Activated CD8-positive, alpha-beta memory T cell treated with anti-CD3 and anti-CD28 coated beads, Interleukin-2, amount 50 U/mL, for 24 hours (primary cell): ENCODE measurements around the gene VGLL2.

ENCODE experiments used
- DNase-seq: peaks from one replicate; pipeline ENCODE4 v3.0.0-alpha.2; 2020; ENCODE audit errors: extremely low read depth

Gene VGLL2

GRCh38 chr6:117269638-117270054, 4.3 kb downstream of the VGLL2 start:
- no peak for DNase-seq

DNA sequence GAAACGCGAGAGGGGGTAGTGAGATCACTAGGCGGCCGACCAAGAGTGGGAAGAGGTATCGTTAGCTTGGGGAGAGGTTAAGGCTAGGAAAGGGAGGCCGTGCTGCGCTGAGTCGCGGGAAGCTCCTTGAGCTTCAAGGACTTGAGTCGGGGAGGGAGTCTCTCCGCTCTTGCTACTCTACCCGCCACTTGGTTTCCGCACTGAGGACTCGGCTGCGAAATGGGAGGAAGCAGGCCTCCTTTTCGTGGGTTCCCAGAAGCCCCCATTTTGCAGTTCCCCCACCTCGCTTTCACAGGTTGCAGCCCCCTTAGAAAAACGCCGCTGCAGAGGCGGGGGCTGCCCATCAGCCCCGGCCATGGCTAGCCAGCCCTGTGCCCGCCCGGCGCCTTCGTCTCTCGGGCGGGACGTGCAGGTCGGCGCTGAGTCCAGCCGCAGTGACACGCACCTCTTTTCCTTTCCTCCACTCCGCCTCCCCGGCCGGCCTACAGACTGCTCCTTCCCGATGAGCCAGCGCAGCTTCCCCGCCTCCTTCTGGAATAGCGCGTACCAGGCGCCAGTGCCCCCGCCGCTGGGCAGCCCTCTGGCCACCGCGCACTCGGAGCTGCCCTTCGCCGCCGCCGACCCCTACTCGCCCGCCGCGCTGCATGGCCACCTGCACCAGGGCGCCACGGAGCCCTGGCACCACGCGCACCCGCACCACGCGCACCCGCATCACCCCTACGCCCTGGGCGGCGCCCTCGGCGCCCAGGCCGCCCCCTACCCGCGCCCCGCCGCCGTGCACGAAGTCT, 4.9 kb downstream of the VGLL2 start:
- DNase-seq: no peak

DNA sequence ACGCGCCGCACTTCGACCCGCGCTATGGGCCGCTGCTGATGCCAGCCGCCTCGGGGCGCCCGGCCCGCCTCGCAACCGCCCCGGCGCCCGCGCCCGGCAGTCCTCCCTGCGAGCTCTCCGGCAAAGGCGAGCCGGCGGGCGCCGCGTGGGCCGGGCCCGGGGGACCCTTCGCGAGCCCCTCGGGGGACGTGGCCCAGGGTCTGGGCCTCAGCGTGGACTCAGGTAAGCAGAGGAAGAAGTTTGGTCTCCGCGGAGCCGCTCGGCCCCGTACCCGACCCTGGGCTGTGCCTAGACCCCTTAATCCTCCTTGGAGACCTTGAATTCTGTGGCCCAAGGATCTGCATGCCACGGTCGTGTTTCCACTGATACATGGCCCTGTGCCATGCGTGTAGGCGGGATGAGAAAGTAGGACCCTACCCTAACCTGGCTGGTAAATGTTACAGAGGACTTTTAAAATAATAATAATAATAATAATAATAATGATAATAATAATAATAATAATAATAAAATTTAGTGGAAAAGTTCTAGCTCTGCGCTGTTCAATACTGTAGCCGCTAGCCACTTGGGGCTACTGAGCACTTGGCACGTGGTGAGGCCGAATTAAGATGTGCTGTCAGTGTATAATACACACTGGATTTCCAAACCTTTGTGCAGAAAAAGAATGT, 5.6 kb downstream of the VGLL2 start:
- DNase-seq: no peak

DNA sequence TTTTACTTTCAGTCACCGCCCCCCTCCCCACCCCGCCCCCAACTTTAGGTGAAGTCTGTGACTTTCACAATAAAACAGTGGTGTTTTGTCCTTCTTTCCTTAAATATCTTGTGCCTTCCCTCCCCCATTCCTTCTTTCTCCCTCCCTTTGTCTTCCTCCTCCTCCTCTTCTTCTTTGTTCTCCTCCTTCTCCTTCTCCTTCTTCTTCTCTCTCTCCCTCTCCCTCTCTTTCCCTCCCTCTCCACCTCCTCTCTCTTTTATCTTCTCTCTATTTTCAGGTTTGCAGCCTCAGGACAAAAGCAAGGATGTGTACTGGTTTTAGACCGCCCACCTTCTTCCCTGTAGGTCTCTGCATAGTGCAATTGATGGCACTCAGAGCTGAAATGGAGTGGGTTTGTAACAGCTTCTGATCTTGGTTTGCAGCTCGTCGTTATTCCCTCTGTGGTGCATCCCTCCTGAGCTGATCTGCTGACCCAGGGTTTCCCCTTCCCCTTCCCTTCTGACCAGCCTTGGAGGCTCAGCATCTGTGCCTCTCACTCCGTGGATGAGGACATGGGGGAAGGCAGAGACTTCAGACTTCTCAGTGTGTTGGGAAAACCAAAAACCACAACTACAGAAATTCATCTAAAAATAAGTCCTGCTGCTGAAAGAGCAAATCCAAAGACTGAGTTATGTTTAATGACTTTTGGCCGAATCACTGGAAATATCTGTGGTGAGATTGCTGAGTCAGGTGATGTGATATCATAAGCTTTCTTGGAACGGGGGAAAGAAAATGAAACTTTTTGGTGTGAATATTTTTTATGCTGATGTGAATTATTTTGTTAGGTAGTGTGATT, 6.9 kb downstream of the VGLL2 start:
- no peak for DNase-seq

- no peak for DNase-seq
These were observed 7.5 kb downstream of the VGLL2 start for GRCh38 chr6:117272891-117273290.

DNA sequence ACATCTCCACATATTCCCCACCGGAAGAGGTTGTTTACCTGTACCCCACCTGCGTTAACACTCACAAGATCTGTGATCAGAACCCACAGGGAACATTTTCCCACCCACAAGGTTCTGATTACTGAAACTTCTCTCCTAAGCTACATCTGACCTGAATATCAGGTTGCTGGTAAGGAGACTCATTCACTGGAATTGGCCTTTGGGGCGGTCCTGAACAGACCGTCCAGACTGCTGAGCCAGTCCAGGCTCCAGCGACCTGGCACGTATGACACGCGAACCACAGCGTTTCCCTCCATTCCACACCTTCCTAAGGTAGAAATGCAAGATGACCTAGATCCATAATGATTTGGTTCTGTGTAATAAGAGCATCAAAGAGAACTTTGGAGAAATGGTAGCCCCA, 9.8 kb downstream of the VGLL2 start:
- DNase-seq: no peak

DNA sequence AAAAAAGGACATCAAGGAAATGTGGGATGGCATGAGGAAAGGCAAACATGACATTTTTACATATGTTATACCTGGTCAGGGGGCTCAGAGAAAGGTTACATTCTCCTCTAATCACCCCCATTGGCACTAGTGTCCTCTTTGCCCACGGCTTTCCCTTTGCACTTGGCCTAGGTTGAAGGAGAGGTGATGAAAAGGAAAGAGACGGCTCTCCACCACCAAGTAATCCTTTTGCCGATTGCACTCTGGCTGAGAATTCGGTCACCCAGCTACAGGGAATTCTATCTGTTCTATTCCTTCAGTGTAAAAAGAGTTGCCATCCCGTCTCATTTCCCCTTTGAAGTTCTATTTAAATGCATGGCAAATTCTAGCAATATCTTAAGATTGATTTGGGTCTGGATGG, 10.4 kb downstream of the VGLL2 start:
- DNase-seq: no peak

DNA sequence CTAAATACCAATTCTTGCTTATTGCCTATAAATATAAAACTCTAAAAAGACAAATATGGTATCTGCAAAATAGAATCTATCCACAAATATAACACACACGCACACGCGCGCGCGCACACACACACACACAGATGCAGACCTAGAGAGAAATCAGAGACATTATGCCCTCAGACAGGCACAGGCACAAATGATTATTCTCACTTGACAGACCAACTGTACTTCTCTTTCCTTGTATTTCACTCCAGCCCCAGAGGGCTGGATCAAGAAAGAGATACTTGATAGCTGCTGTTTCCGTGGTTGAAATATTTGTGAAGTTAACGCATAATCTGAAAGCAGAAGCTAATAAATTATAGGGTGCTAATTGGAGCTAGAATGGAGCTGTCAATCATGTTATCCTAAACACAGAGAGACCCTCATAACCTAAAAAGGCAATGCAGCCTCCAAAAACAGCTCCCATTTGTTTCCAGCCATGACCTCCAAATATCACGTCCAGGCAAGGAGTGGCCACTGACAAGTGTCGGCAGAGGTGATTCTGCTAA, 11.5 kb downstream of the VGLL2 start:
- no peak for DNase-seq

- DNase-seq: no peak
These were observed 15.6 kb downstream of the VGLL2 start for GRCh38 chr6:117280922-117281321.

DNA sequence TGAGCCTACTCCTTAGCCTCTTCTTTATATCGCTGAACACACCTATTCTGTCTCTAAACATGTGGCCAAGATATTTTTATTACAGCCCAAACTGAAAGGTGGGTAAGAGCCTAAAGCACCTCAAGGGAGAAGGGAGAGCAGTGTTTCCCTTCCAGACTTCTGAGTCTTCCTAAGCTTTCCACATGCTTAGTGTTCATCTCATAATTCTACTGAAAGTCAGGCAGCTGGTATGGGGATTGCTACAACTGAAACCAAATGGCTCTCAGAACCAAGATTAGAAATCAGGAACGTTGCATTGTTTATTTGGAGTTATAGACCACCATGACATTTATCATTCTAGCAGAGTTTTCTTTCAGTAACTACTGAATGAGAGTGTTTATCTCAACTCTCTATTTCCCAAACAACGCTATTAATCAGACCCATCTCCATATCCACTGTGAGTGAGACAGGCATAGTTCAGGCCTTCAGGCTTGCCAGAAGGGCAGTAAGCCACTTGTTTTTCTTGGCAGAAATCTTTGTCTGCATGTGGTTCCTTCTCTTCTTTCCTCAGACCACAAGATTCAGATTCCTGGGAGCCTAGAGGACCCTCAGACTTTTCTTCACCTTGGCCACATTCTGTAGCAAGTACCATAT, 22.8 kb downstream of the VGLL2 start:
- no peak for DNase-seq

- DNase-seq: no peak
These were observed 25.0 kb downstream of the VGLL2 start for GRCh38 chr6:117290173-117290846.

- DNase-seq: no peak
These were observed 33.6 kb downstream of the VGLL2 start for GRCh38 chr6:117298941-117299340.

- no peak for DNase-seq
These were observed 38.0 kb downstream of the VGLL2 start for GRCh38 chr6:117303323-117303722.

DNA sequence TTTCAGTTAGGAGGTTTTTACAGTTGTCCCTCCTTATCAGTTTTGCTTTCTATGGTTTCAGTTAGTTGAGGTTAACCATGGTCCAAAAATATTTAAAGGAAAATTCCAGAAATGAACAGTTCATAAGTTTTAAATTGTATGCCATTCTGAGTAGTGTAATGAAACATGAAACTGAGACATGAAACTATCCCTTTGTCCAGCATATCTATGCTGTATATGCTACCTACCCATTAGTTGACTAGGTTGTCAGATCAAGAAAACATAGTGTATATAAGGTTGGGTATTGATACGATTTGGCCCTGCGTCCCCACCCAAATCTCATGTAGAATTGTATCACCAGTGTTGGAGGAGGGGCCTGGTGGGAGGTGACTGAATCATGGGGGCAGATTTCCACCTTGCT, 39.1 kb downstream of the VGLL2 start:
- no peak for DNase-seq

DNA sequence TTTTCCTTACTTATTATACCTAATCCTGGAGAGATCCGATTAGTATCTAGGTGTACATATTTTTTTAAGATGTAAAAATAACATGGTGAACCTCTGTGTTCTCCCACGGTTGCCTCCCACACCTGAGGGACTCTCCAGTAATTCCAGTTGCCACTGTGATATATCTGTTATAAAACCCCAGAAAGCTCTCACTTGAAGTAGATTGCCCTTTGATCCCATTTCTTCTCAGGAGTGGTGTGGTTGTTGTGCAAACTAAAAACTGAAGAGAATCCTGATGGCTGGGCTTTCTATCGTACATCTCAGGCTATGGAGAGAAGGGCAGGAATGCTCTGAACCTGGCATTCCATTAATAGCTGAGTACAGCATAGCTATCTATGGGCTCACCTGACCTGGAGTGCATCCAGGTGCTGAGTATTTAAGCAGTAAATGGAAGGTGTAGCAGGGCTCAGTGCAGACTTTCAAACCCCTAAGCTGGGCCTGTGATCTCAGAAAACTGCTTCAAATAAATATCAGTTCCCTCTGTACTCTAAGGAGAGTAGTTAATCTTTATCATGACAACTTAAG, 41.0 kb downstream of the VGLL2 start:
- DNase-seq: no peak

- no peak for DNase-seq
These were observed 42.3 kb downstream of the VGLL2 start for GRCh38 chr6:117307655-117308054.

GRCh38 chr6:117309069-117309468, 43.7 kb downstream of the VGLL2 start:
- DNase-seq: no peak

DNA sequence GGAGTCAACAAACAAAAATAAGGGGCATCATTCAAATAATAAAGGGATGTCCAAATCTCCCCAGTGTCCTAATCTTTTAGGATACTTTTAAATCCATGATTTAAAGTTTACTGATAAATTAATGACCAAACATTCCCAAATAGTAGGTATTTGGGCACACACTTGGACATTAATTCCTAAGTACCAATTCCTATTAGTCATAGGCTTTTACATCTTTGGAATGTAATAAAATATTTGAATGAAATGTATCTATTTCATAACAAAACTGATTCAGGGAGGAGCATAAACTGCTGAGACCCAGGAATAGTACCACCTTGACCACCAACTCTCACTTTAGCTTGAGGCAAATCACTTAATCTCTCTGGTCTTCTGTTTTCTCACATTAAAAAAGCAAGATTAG, 44.3 kb downstream of the VGLL2 start:
- no peak for DNase-seq

DNA sequence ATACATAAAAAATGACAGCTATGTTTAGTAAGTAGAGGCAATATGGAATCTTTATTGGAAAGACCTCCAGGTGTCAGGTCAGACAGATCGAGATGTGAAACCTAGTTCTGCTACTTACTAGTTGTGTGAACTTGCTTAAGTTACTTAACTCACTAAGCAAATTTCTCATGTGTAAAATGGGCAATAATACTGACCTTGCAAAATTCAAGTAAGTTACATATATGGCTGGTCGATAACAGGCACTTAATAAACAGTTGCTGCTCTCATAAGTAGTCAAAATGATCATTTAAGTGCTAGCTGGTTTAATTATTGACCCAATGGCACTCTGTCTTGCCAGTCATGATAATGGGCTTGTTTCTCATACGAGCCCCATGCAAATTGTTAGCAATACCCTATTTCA, 46.0 kb downstream of the VGLL2 start:
- no peak for DNase-seq

GRCh38 chr6:117311726-117312125, 46.4 kb downstream of the VGLL2 start:
- DNase-seq: no peak

- DNase-seq: no peak
These were observed 51.9 kb downstream of the VGLL2 start for GRCh38 chr6:117317261-117317660.
